ENCODE data around the gene CCNJ. TPM values are rescaled to one million over a fixed set of nuclear protein-coding genes. Genes with fewer than 3 reads are reported as not detected.

The CCNJ gene
- total RNA-seq, 1 experiment from 2014 or later: 4.7 TPM

- DNase-seq (ENCODE audit: low read depth): no peak
These were observed 13.4 kb downstream of the CCNJ start for GRCh38 chr10:96056787-96057186.

- no peak for DNase-seq (ENCODE audit: low read depth)
These were observed 17.8 kb downstream of the CCNJ start for GRCh38 chr10:96061232-96061631.

DNA sequence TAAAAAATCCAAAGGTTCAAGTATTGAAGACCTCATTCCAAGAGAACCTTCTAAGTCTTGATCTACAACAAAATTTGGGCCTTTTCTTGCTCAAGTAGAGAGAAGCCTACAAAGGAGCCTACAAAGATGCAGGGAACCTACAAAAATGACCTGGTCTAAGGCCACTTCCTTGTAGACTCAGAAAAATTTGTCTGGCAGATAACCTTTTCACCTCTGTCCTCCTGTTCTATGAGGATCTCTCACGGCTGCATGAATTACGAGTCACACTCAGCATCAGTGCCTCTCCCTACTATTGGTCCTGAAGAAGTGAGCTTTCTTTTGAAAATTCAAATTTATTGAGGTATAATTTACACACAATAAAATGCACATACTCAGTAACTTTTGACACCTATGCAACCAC lies 29.3 kb downstream of the CCNJ start:
- DNase-seq (ENCODE audit: low read depth): peak; percentile 4

- DNase-seq (ENCODE audit: low read depth): peak; percentile 73
These were observed 30.3 kb downstream of the CCNJ start for GRCh38 chr10:96073722-96074121.

GRCh38 chr10:96074776-96075175 lies 31.4 kb downstream of the CCNJ start:
- no peak for DNase-seq (ENCODE audit: low read depth)

DNA sequence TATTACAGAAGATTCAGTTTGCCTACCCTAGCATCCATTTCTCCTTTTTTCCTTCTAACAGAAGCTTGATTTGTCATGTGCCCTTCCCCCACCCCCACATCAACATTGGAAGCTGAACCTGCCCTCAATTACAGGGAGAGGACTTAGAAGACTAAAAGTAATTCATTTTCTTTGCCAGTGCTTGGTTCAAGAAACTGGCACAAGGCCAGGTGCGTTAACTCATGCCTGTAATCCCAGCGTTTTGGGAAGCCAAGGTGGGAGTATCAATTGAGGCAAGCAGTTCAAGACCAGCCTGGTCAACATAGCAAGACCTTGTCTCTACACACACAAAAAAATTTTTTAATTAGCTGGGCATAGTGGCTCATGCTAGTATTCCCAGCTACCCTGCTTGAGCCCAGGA lies 32.6 kb downstream of the CCNJ start:
- DNase-seq (ENCODE audit: low read depth): no peak

GRCh38 chr10:96077156-96077555 lies 33.8 kb downstream of the CCNJ start:
- no peak for DNase-seq (ENCODE audit: low read depth)

GRCh38 chr10:96082153-96082552 lies 38.8 kb downstream of the CCNJ start:
- DNase-seq (ENCODE audit: low read depth): no peak

GRCh38 chr10:96082748-96083147 lies 39.4 kb downstream of the CCNJ start:
- DNase-seq (ENCODE audit: low read depth): no peak

DNA sequence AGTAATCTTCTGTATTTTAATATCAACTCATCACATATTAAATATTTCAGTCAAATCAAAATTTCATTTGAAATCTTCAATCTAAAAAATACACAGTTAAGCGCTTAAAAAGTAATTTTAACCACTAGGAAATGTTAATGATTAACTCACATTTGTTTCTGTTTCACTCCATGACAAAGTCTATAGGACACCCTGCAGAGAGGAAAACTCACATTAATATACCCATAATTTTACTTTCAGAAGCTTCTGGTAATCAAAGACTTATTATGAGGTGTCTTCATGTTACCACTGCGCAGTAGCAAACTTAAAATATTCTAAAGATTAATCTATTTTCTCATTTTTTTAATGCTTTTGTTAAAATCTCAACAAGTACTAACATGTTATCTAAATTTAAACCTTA lies 45.7 kb downstream of the CCNJ start:
- DNase-seq (ENCODE audit: low read depth): no peak

- peak; percentile 93 for DNase-seq (ENCODE audit: low read depth)
These were observed 46.5 kb downstream of the CCNJ start for GRCh38 chr10:96089670-96090462.

GRCh38 chr10:96090463-96090800 lies 47.0 kb downstream of the CCNJ start:
- no peak for DNase-seq (ENCODE audit: low read depth)

DNA sequence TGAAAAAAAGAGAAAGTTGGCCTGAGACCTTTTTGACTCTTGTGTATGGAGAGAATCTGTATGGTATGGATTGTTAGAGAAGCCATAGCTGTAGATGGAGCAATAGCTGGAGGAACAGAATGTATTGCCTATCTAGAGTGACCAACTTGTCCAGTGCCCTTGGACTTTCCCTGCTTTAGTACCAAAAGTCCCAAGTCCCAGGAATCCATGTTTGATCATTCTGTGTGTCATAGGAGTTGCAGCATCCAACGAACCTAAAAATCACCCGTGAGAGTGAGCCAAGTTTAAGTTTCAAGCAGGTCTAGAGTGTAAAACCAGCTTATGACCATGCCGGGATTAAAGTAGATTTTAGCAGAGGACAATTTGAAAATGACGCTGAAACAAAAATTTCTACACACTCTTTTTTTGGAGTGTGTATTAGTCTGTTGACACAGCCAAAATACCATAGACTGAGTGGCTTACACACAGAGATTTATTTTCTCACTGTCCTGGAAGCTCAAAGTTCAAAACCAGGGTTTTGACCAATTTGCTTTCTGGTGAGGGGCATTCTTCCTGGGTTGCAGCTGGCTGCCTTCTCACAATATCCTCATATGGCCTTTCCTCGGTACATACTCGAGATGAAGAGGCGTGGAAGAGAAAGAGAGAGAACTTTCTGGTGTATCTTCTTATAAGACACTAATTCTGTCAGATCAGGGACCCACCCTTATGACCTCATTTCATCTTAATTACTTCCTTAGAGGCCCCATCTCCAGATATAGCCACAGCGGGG lies 49.8 kb downstream of the CCNJ start:
- no peak for DNase-seq (ENCODE audit: low read depth)

DNA sequence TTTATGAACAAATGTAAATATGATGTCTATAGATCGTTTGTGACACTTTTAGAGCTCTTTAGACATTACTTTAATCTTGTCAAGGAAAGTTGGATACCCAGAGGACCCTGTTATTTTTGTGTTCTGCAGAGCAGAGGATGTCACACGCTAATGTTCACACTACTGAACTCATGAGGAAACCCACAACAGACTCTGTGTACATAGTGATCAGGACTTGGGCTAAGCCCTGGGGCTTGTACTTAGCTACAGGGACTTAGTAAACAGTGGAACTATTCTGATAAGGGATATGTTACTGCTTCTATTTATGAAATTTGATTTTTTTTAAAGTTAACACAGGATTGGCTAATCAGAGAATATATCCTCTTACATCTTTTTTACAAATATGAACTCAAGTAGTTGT lies 50.6 kb downstream of the CCNJ start:
- DNase-seq (ENCODE audit: low read depth): no peak

DNA sequence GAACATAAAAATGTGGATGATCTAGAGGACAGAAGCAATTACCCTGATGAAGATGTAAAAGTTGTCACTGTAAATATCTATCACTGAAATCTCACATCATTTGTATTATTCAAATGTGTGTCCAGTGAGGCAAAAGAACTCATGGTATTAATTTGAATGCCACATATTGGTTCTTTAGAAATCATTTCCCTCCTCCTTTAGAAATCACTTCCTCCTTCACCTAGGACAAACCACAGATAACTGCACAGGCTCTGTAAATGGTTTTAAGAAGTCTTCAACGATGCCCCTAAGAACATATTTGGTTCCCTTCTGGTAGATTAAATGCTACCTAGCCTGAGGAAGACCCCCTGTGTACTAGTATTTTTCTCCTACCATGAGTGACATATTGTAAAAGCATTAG lies 53.6 kb downstream of the CCNJ start:
- DNase-seq (ENCODE audit: low read depth): no peak

DNA sequence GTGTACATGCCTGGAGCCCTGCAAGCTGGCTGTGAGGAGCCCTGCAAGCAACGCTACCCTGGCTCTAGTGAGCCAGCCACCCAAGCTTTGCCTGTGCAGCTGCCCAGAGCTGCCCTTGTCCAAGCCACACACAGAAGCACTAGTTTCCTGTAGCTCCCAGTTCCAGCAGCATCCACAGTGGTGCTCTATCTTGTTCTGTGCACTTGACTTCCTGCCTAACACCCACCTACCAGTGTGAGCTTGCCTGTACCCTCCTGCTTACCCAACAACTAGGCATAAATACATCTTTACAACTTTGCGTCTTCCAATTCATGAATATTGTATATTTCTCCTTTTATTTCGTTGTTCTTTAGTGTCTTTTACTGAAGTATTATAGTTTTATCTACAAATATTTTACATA lies 54.5 kb downstream of the CCNJ start:
- DNase-seq (ENCODE audit: low read depth): no peak

- no peak for DNase-seq (ENCODE audit: low read depth)
These were observed 64.2 kb downstream of the CCNJ start for GRCh38 chr10:96107623-96108038.

Other genes with a start within 250 kb of the CCNJ start
- gene CC2D2B, start 135.6 kb upstream of the CCNJ start, total RNA-seq (2014; rRNA removed; shearing (Covaris generic)): 0.29 TPM in 1 of 2 replicates, not detected in the other
- 6.6 and 9.4 TPM in 2 replicates for gene ZNF518A, start 86.7 kb downstream of the CCNJ start, total RNA-seq (2014; rRNA removed; shearing (Covaris generic))
- gene BLNK, start 228.0 kb downstream of the CCNJ start, total RNA-seq (2014; rRNA removed; shearing (Covaris generic)): not detected in 2 replicates